Measurements from ENCODE around the gene PTRHD1. TPM values are rescaled to one million over a fixed set of nuclear protein-coding genes. Genes with fewer than 3 reads are reported as not detected.

The PTRHD1 gene
- total RNA-seq, 1 experiment from 2014 or later, result 39.2 TPM

DNA sequence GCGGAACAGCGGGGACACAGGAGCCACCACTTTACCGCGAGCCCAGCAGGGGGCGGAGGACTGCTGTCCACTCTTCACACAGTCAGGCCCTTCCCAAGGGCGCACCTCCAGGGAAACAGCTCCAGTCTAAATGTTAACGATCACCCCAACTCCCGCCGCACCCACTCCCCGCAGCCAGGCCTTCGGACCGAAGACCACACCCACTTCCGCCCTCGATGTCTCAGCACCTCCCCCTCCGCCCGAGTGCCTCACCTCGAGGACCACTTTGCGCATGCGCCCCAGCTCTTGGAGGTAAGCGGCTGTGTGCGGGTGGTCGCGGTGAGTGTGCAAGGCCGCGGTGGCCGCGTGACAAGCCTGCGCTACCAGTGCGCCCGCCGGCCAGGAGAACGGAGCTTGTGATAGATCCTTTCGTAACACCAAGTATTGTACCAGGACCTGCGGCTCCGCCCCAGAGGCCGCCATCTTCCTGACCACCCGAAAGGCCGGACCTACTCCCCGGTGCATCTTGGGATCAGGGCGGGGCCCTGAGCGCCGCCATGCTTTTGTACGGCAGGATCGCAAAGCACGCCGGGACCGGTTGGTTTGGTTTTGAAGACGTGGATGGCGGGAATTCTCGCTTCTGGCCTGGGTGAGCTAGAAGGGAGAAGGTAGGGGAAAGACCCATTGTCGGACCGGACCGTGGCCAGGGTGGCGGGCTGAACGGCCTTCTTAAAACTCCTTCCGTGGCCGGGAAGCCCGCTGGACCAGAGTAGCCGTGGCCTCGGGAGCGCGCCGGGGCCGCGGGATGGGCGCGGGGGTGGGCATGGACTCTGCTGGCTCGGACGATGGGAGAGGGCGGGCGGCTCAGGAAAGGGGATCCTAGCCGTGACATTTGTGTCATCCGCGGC lies at the start of gene PTRHD1, which contains the start of gene CENPO (continued):
- TF ChIP-seq, protein P1, sequence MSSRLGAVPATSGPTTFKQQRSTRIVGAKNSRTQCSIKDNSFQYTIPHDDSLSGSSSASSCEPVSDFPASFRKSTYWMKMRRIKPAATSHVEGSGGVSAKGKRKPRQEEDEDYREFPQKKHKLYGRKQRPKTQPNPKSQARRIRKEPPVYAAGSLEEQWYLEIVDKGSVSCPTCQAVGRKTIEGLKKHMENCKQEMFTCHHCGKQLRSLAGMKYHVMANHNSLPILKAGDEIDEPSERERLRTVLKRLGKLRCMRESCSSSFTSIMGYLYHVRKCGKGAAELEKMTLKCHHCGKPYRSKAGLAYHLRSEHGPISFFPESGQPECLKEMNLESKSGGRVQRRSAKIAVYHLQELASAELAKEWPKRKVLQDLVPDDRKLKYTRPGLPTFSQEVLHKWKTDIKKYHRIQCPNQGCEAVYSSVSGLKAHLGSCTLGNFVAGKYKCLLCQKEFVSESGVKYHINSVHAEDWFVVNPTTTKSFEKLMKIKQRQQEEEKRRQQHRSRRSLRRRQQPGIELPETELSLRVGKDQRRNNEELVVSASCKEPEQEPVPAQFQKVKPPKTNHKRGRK (CRISPR knock-in tag; IDR thresholded peaks at IDR 0.05; ENCODE audit: borderline replicate concordance), result no peak
- TF ChIP-seq ZNF423 (CRISPR knock-in tag; IDR thresholded peaks at IDR 0.05) (0 out of 2 replicates have a peak, but pooled peaks have one; percentile 27), NR2C2 (CRISPR knock-in tag; IDR thresholded peaks at IDR 0.05) (no peak), MYBL2 (CRISPR knock-in tag; IDR thresholded peaks at IDR 0.05) (peak; percentile 89), NFE2L1 (CRISPR knock-in tag; IDR thresholded peaks at IDR 0.05) (peak; percentile 36; the same call in 1 of the 2 replicates), TP53 (CRISPR knock-in tag; IDR thresholded peaks at IDR 0.05) (no peak), ZNF396 (CRISPR knock-in tag; IDR thresholded peaks at IDR 0.05; ENCODE audit: borderline replicate concordance) (no peak)
- TF ChIP-seq, protein P2, sequence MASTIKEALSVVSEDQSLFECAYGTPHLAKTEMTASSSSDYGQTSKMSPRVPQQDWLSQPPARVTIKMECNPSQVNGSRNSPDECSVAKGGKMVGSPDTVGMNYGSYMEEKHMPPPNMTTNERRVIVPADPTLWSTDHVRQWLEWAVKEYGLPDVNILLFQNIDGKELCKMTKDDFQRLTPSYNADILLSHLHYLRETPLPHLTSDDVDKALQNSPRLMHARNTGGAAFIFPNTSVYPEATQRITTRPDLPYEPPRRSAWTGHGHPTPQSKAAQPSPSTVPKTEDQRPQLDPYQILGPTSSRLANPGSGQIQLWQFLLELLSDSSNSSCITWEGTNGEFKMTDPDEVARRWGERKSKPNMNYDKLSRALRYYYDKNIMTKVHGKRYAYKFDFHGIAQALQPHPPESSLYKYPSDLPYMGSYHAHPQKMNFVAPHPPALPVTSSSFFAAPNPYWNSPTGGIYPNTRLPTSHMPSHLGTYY (CRISPR knock-in tag; IDR thresholded peaks at IDR 0.05), result no peak
- TF ChIP-seq, protein P3, sequence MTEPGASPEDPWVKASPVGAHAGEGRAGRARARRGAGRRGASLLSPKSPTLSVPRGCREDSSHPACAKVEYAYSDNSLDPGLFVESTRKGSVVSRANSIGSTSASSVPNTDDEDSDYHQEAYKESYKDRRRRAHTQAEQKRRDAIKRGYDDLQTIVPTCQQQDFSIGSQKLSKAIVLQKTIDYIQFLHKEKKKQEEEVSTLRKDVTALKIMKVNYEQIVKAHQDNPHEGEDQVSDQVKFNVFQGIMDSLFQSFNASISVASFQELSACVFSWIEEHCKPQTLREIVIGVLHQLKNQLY (CRISPR knock-in tag; IDR thresholded peaks at IDR 0.05), result no peak
- TF ChIP-seq, protein P4, sequence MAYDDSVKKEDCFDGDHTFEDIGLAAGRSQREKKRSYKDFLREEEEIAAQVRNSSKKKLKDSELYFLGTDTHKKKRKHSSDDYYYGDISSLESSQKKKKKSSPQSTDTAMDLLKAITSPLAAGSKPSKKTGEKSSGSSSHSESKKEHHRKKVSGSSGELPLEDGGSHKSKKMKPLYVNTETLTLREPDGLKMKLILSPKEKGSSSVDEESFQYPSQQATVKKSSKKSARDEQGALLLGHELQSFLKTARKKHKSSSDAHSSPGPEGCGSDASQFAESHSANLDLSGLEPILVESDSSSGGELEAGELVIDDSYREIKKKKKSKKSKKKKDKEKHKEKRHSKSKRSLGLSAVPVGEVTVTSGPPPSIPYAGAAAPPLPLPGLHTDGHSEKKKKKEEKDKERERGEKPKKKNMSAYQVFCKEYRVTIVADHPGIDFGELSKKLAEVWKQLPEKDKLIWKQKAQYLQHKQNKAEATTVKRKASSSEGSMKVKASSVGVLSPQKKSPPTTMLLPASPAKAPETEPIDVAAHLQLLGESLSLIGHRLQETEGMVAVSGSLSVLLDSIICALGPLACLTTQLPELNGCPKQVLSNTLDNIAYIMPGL (CRISPR knock-in tag; IDR thresholded peaks at IDR 0.05), result peak; percentile 71; the same call in 1 of the 2 replicates
- TF ChIP-seq, protein P5, sequence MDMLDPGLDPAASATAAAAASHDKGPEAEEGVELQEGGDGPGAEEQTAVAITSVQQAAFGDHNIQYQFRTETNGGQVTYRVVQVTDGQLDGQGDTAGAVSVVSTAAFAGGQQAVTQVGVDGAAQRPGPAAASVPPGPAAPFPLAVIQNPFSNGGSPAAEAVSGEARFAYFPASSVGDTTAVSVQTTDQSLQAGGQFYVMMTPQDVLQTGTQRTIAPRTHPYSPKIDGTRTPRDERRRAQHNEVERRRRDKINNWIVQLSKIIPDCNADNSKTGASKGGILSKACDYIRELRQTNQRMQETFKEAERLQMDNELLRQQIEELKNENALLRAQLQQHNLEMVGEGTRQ (CRISPR knock-in tag; IDR thresholded peaks at IDR 0.05), result peak; percentile 47; the same call in 1 of the 2 replicates
- TF ChIP-seq, protein P6, sequence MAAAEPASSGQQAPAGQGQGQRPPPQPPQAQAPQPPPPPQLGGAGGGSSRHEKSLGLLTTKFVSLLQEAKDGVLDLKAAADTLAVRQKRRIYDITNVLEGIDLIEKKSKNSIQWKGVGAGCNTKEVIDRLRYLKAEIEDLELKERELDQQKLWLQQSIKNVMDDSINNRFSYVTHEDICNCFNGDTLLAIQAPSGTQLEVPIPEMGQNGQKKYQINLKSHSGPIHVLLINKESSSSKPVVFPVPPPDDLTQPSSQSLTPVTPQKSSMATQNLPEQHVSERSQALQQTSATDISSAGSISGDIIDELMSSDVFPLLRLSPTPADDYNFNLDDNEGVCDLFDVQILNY (CRISPR knock-in tag; IDR thresholded peaks at IDR 0.05), result peak; percentile 97
- TF ChIP-seq, protein P7, sequence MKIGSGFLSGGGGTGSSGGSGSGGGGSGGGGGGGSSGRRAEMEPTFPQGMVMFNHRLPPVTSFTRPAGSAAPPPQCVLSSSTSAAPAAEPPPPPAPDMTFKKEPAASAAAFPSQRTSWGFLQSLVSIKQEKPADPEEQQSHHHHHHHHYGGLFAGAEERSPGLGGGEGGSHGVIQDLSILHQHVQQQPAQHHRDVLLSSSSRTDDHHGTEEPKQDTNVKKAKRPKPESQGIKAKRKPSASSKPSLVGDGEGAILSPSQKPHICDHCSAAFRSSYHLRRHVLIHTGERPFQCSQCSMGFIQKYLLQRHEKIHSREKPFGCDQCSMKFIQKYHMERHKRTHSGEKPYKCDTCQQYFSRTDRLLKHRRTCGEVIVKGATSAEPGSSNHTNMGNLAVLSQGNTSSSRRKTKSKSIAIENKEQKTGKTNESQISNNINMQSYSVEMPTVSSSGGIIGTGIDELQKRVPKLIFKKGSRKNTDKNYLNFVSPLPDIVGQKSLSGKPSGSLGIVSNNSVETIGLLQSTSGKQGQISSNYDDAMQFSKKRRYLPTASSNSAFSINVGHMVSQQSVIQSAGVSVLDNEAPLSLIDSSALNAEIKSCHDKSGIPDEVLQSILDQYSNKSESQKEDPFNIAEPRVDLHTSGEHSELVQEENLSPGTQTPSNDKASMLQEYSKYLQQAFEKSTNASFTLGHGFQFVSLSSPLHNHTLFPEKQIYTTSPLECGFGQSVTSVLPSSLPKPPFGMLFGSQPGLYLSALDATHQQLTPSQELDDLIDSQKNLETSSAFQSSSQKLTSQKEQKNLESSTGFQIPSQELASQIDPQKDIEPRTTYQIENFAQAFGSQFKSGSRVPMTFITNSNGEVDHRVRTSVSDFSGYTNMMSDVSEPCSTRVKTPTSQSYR (CRISPR knock-in tag; IDR thresholded peaks at IDR 0.05), result peak; percentile 69; the same call in 1 of the 2 replicates
- TF ChIP-seq, protein P8, sequence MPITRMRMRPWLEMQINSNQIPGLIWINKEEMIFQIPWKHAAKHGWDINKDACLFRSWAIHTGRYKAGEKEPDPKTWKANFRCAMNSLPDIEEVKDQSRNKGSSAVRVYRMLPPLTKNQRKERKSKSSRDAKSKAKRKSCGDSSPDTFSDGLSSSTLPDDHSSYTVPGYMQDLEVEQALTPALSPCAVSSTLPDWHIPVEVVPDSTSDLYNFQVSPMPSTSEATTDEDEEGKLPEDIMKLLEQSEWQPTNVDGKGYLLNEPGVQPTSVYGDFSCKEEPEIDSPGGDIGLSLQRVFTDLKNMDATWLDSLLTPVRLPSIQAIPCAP (CRISPR knock-in tag; IDR thresholded peaks at IDR 0.05), result no peak; the same call in 1 of the 2 replicates
- TF ChIP-seq, protein P9, sequence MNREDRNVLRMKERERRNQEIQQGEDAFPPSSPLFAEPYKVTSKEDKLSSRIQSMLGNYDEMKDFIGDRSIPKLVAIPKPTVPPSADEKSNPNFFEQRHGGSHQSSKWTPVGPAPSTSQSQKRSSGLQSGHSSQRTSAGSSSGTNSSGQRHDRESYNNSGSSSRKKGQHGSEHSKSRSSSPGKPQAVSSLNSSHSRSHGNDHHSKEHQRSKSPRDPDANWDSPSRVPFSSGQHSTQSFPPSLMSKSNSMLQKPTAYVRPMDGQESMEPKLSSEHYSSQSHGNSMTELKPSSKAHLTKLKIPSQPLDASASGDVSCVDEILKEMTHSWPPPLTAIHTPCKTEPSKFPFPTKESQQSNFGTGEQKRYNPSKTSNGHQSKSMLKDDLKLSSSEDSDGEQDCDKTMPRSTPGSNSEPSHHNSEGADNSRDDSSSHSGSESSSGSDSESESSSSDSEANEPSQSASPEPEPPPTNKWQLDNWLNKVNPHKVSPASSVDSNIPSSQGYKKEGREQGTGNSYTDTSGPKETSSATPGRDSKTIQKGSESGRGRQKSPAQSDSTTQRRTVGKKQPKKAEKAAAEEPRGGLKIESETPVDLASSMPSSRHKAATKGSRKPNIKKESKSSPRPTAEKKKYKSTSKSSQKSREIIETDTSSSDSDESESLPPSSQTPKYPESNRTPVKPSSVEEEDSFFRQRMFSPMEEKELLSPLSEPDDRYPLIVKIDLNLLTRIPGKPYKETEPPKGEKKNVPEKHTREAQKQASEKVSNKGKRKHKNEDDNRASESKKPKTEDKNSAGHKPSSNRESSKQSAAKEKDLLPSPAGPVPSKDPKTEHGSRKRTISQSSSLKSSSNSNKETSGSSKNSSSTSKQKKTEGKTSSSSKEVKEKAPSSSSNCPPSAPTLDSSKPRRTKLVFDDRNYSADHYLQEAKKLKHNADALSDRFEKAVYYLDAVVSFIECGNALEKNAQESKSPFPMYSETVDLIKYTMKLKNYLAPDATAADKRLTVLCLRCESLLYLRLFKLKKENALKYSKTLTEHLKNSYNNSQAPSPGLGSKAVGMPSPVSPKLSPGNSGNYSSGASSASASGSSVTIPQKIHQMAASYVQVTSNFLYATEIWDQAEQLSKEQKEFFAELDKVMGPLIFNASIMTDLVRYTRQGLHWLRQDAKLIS (CRISPR knock-in tag; IDR thresholded peaks at IDR 0.05; ENCODE audit: borderline replicate concordance), result no peak
- TF ChIP-seq, protein P10, sequence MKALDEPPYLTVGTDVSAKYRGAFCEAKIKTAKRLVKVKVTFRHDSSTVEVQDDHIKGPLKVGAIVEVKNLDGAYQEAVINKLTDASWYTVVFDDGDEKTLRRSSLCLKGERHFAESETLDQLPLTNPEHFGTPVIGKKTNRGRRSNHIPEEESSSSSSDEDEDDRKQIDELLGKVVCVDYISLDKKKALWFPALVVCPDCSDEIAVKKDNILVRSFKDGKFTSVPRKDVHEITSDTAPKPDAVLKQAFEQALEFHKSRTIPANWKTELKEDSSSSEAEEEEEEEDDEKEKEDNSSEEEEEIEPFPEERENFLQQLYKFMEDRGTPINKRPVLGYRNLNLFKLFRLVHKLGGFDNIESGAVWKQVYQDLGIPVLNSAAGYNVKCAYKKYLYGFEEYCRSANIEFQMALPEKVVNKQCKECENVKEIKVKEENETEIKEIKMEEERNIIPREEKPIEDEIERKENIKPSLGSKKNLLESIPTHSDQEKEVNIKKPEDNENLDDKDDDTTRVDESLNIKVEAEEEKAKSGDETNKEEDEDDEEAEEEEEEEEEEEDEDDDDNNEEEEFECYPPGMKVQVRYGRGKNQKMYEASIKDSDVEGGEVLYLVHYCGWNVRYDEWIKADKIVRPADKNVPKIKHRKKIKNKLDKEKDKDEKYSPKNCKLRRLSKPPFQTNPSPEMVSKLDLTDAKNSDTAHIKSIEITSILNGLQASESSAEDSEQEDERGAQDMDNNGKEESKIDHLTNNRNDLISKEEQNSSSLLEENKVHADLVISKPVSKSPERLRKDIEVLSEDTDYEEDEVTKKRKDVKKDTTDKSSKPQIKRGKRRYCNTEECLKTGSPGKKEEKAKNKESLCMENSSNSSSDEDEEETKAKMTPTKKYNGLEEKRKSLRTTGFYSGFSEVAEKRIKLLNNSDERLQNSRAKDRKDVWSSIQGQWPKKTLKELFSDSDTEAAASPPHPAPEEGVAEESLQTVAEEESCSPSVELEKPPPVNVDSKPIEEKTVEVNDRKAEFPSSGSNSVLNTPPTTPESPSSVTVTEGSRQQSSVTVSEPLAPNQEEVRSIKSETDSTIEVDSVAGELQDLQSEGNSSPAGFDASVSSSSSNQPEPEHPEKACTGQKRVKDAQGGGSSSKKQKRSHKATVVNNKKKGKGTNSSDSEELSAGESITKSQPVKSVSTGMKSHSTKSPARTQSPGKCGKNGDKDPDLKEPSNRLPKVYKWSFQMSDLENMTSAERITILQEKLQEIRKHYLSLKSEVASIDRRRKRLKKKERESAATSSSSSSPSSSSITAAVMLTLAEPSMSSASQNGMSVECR (CRISPR knock-in tag; IDR thresholded peaks at IDR 0.05; ENCODE audit: borderline replicate concordance), result 0 out of 2 replicates have a peak, but pooled peaks have one; percentile 48
